Measurements from ENCODE around the gene GRIN2A. TPM values are rescaled to one million over a fixed set of nuclear protein-coding genes. Genes with fewer than 3 reads are reported as not detected.

GRIN2A gene
- total RNA-seq, 4 donors from 2014 or later: 0.35 to 7.4 (median 1.5) TPM

DNA sequence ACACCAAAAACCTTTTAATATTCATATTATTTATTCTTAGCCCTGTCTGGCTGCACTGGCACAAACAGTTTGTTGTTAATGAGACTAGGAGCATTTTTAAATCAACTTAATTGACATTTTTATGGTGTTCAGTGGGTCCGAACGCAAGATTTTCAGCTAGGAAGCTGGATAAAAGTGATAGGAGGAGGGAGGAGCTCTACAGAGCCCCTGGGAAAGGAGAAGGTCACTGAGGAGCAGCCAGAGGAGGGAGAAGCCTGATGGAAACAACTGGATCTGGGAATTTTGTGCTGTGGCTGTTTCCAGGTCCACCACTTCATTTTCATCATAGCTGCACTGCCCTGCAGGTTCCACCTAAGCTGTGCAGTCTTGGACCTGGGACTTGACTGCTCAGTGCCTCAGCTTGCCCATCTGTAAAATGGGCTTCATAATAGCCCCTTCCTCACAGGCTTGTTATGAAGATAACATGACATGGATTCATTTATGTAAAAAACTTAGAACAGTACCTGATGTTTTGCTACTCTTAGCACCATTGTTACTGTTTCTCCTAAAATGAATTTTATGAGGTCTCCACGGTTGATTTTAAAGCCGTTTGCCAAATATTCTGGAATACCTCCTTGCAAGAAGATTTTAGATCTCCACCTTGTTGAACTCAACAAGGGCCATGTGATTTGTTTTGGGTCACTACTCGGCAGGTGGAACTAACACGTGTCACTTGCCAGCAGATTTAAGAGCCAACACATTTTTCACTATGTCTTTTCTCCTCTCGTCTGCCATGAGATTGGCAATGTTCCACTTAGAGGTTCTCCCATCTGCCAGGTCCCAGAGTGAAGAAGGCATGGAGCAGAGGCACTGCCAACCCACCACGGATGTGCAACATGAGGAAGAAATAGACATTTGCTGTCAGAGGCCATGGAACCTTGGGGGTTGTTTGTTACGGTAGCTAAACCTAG is 18.7 kb upstream of the GRIN2A start:
- Histone ChIP-seq H3K4me3 (no peak overlapping the region), H3K36me3 (no peaks in the 10 kb centered on the region), H3K4me1 (no peaks in the 10 kb centered on the region), H3K27ac (no peak overlapping the region), H3K9me3 (peaks cover 0 to 4% (median 0%) of the 10 kb centered on the region in 4 donors), H3K27me3 (no peaks in the 10 kb centered on the region)
- DNase-seq: no peak
- TF ChIP-seq, protein P1, sequence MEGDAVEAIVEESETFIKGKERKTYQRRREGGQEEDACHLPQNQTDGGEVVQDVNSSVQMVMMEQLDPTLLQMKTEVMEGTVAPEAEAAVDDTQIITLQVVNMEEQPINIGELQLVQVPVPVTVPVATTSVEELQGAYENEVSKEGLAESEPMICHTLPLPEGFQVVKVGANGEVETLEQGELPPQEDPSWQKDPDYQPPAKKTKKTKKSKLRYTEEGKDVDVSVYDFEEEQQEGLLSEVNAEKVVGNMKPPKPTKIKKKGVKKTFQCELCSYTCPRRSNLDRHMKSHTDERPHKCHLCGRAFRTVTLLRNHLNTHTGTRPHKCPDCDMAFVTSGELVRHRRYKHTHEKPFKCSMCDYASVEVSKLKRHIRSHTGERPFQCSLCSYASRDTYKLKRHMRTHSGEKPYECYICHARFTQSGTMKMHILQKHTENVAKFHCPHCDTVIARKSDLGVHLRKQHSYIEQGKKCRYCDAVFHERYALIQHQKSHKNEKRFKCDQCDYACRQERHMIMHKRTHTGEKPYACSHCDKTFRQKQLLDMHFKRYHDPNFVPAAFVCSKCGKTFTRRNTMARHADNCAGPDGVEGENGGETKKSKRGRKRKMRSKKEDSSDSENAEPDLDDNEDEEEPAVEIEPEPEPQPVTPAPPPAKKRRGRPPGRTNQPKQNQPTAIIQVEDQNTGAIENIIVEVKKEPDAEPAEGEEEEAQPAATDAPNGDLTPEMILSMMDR (IDR thresholded peaks at IDR 0.05): no peak
- TF ChIP-seq POLR2A (IDR thresholded peaks at IDR 0.05): no peak

DNA sequence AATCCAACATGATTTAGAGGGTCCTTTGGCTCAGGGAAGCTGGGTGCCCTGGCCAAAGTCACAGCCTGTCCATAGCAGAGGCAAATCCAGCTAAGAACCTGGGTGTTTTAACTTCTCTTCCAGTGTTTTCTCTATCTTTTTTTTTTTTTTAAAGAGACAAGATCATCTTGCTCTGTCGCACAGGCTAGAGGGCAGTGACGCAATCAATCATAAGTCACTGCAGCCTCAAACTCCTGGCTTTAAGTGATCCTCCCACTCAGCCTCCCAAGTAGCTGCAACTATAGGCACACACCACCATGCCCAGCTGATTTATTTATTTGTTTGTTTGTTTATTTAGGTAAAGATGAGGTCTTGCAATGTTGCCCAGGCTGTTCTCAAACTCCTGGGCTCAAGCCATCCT is 14.8 kb upstream of the GRIN2A start:
- no peaks in the 10 kb centered on the region for H3K27me3 ChIP-seq
- DNase-seq: no peak
- H3K4me3 ChIP-seq: no peak overlapping the region
- H3K27ac ChIP-seq: no peak overlapping the region
- no peaks in the 10 kb centered on the region for H3K36me3 ChIP-seq
- H3K4me1 ChIP-seq: no peaks in the 10 kb centered on the region
- TF ChIP-seq POLR2A (IDR thresholded peaks at IDR 0.05): no peak
- TF ChIP-seq, protein P1 (IDR thresholded peaks at IDR 0.05): no peak
- no peaks in the 10 kb centered on the region for H3K9me3 ChIP-seq

DNA sequence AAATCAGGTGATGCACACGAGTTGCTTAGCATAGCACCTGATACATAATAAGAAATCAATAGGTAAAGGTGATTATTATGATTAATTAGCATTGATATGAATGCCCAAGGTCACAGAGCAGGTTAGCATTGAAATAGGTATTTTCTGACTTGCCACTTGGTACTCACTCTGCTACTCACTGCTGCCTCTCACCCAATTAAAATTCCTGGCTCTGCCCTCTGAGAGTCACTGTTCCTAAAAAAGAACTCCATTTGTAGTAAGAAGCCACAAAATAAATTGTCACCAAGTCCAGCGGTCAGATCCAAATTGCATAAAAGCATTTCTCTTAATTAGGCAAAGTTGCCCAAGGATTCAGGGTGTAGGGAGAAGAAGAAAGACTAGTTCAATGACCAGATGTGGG is 8.9 kb upstream of the GRIN2A start:
- no peak for DNase-seq
- H3K27me3 ChIP-seq: no peaks in the 10 kb centered on the region
- no peak overlapping the region for H3K4me3 ChIP-seq
- TF ChIP-seq, protein P1 (IDR thresholded peaks at IDR 0.05): no peak
- no peak for TF ChIP-seq POLR2A (IDR thresholded peaks at IDR 0.05)
- H3K27ac ChIP-seq: no peak overlapping the region
- no peaks in the 10 kb centered on the region for H3K36me3 ChIP-seq
- no peaks in the 10 kb centered on the region for H3K9me3 ChIP-seq
- no peaks in the 10 kb centered on the region for H3K4me1 ChIP-seq

DNA sequence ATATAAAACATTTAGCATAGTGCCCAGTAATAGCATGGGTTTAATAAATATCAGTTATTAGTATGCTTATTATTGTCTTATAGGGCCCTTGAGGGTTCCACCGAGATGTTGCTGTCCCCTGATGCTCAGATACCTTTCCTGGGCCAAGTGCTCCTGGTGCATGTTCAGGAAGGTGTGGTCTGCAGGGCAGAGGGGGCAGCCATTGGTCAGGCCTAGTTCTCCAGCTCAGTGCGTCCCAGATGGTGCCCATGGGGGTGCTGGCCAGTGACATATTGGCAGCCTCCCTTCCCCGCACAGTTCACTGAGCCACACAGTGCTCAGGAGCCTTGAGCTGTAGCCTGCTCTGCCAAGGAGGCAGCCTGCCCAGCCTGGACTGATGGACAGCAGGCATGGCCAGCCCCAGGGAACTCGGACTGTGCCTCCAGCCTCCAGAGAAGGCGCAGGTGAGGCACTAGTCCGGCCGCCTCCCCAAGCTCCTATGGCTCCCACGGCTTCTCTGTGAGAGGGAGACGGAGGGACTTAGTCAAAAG is 7.7 kb upstream of the GRIN2A start:
- H3K27me3 ChIP-seq: no peaks in the 10 kb centered on the region

DNA sequence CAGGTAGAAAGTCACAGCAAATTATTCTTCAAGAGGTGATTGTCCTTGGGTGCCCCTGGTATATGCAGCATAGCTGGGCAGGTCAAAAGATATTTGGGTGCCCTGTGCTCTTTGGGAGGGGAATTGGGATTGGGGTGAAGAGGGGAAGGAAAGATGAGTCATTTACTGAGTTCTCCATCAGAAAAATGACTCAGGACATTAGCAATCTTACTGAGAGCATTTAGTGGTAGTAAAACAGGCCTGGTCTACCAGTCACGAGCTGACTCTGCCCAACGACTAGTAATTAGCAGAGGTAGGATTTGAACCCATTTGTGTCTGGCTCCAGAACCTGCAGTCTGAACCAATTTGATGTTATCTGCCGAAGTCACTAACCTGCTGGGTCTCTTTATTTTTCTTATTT is 6.0 kb upstream of the GRIN2A start:
- H3K4me1 ChIP-seq: no peaks in the 10 kb centered on the region
- H3K9me3 ChIP-seq: no peaks in the 10 kb centered on the region
- no peak overlapping the region for H3K27ac ChIP-seq
- no peaks in the 10 kb centered on the region for H3K27me3 ChIP-seq
- no peak overlapping the region for H3K4me3 ChIP-seq
- H3K36me3 ChIP-seq: no peaks in the 10 kb centered on the region
- DNase-seq: no peak
- no peak for TF ChIP-seq POLR2A (IDR thresholded peaks at IDR 0.05)
- TF ChIP-seq, protein P1 (IDR thresholded peaks at IDR 0.05): no peak

More for the DNA sequence above, 7.7 kb upstream of the GRIN2A start:
- no peak for DNase-seq
- Histone ChIP-seq H3K36me3 (no peaks in the 10 kb centered on the region), H3K27ac (no peak overlapping the region), H3K4me3 (no peak overlapping the region), H3K9me3 (no peaks in the 10 kb centered on the region), H3K4me1 (no peaks in the 10 kb centered on the region)
- TF ChIP-seq, protein P1 (IDR thresholded peaks at IDR 0.05): no peak
- no peak for TF ChIP-seq POLR2A (IDR thresholded peaks at IDR 0.05)

All from Peyer's patch (tissue), 4 donors.